ENCODE measurements around the gene KRT33B.

The KRT33B gene

GRCh38 chr17:41345992-41346391, 23.6 kb downstream of the KRT33B start:
- no peak for DNase-seq

- DNase-seq = no peak
Observed at GRCh38 chr17:41343029-41343428, 26.6 kb downstream of the KRT33B start.

- peak; percentile 24 to 88 (median 54) for DNase-seq
Observed at GRCh38 chr17:41340934-41341861, 28.4 kb downstream of the KRT33B start.

- DNase-seq = no peak
Observed at GRCh38 chr17:41340494-41340893, 29.1 kb downstream of the KRT33B start.

GRCh38 chr17:41339571-41340172, 29.9 kb downstream of the KRT33B start:
- peak in 1 of 6 experiments; percentile 35 for DNase-seq

GRCh38 chr17:41338961-41339485, 30.6 kb downstream of the KRT33B start:
- DNase-seq = peak; percentile 19 to 90 (median 66)

- no peak for DNase-seq
Observed at GRCh38 chr17:41335747-41336146, 33.9 kb downstream of the KRT33B start.

- DNase-seq = no peak
Observed at GRCh38 chr17:41334385-41335305, 35.0 kb downstream of the KRT33B start.

- DNase-seq = no peak
Observed at GRCh38 chr17:41333836-41334235, 35.8 kb downstream of the KRT33B start.

- DNase-seq = no peak
Observed at GRCh38 chr17:41333098-41333497, 36.5 kb downstream of the KRT33B start.

- DNase-seq = no peak
Observed at GRCh38 chr17:41332239-41332638, 37.4 kb downstream of the KRT33B start.

- DNase-seq = no peak
Observed at GRCh38 chr17:41331606-41332005, 38.0 kb downstream of the KRT33B start.

- DNase-seq = no peak
Observed at GRCh38 chr17:41329279-41329948, 40.2 kb downstream of the KRT33B start.

GRCh38 chr17:41328207-41328606, 41.4 kb downstream of the KRT33B start:
- no peak for DNase-seq

- no peak for DNase-seq
Observed at GRCh38 chr17:41327411-41328120, 42.0 kb downstream of the KRT33B start.

- DNase-seq = peak in 3 of 6 experiments; percentile 15 to 30 (median 20)
Observed at GRCh38 chr17:41326173-41327145, 43.2 kb downstream of the KRT33B start.

GRCh38 chr17:41325611-41326010, 44.0 kb downstream of the KRT33B start:
- no peak for DNase-seq

GRCh38 chr17:41325126-41325525, 44.5 kb downstream of the KRT33B start:
- no peak for DNase-seq

GRCh38 chr17:41324180-41325075, 45.2 kb downstream of the KRT33B start:
- no peak for DNase-seq

Measured in stimulated activated naive CD4-positive, alpha-beta T cell (primary cell).